HCT116 (cell line): Measurements from ENCODE around the gene CFB. TPM values are rescaled to one million over a fixed set of nuclear protein-coding genes. Genes with fewer than 3 reads are reported as not detected.

Source experiments
- ATAC-seq: fragments of 200-7000 bp; cut with Tn5 transposase; 2 replicates; pipeline ENCODE4 v1.9.1; 2020; ENCODE audit warnings: mild to moderate bottlenecking, moderate library complexity
- BruUV-seq: library from RNA; stranded (reverse); fragments of 400-500 nt; replicated peaks from 2 replicates; lab custom pipeline; 2021; lab: Mats Ljungman, UMichigan
- CTCF ChIA-PET: fragments of 300-600 bp; sonication (Branson Sonifier 250); formaldehyde crosslinking; loops from one replicate; lab custom pipeline; 2021; ENCODE audit warnings: antibody characterized with exemption; lab: Charles Lee
- POLR2A ChIA-PET: fragments of 300-600, 350-600 bp; sonication (Branson Sonifier 250); formaldehyde crosslinking; loops from one replicate; lab custom pipeline; 2021; ENCODE audit warnings: antibody characterized with exemption; lab: Charles Lee
- RAD21 ChIA-PET, 2 experiments: fragments of 300-600 bp; sonication (Branson Sonifier 250); formaldehyde crosslinking; loops; one replicate each; lab custom pipeline; 2023; ENCODE audit warnings: low total read pairs in 2 of 2; ENCODE audit not compliant: uncharacterized antibody in 2 of 2, unreplicated experiment in 2 of 2, low non-redundant PET in 1 of 2; lab: Charles Lee
- DNase-seq: peaks from one replicate; pipeline ENCODE4 v3.0.0-alpha.2; 2010; ENCODE audit warnings: low read depth, low spot score
- H2AFZ ChIP-seq: fragments of 200-600 bp; shearing (Covaris generic), sonication (generic); 2 replicates; pipeline ENCODE4 v1.6.1; 2017; ENCODE audit warnings: low read depth, mixed run types, mixed read lengths, antibody characterized with exemption, low read length; ENCODE audit not compliant: poor library complexity, severe bottlenecking
- H3K27ac ChIP-seq: 2 replicates; pipeline ENCODE4 v1.5.1; 2012; ENCODE audit warnings: low read depth, low read length
- H3K27me3 ChIP-seq: fragments of 200-600 bp; sonication (generic); 2 replicates; pipeline ENCODE4 v1.6.1; 2016; ENCODE audit warnings: mixed run types, low read length, mixed read lengths; ENCODE audit not compliant: insufficient read depth
- H3K36me3 ChIP-seq, 2 experiments: fragments of 200-500 bp in 1 of 2; fragments of 200-600 bp in 1 of 2; sonication (Bioruptor generic) in 1 of 2; sonication (generic) in 1 of 2; 2 replicates each; pipeline versions ENCODE4 v1.5.1 to v1.6.1; 2014 to 2016; ENCODE audit warnings: low read length in 2 of 2, inconsistent platforms in 1 of 2, mixed read lengths in 1 of 2, mixed run types in 1 of 2; ENCODE audit not compliant: insufficient read depth in 2 of 2, control insufficient read depth in 1 of 2
- H3K4me1 ChIP-seq, 2 experiments: fragments of 200-600 bp in 1 of 2; sonication (generic) in 1 of 2; 2 replicates each; pipeline versions ENCODE4 v1.5.1 to v1.6.1; 2012 to 2017; ENCODE audit warnings: low read length in 2 of 2, inconsistent platforms in 1 of 2, mild to moderate bottlenecking in 1 of 2, mixed read lengths in 1 of 2, mixed run types in 1 of 2, moderate library complexity in 1 of 2; ENCODE audit not compliant: insufficient read depth in 2 of 2, control insufficient read depth in 1 of 2
- H3K4me2 ChIP-seq: fragments of 200-600 bp; sonication (generic); 2 replicates; pipeline ENCODE4 v1.6.1; 2017; ENCODE audit warnings: mixed run types, low read length, mixed read lengths
- H3K4me3 ChIP-seq, 2 experiments: fragments of 200-600 bp in 1 of 2; sonication (generic) in 1 of 2; replicated peaks in 1 of 2; 2 replicates each; pipeline ENCODE4 v1.5.1; 2011 to 2016; ENCODE audit warnings: low read length in 2 of 2, control low read depth in 1 of 2, low read depth in 1 of 2, mild to moderate bottlenecking in 1 of 2, mixed read lengths in 1 of 2, mixed run types in 1 of 2
- H3K79me2 ChIP-seq: fragments of 200-600 bp; sonication (generic); 2 replicates; pipeline ENCODE4 v1.6.1; 2017; ENCODE audit warnings: mild to moderate bottlenecking, mixed run types, low read length, moderate library complexity, mixed read lengths; ENCODE audit not compliant: insufficient read depth
- H3K9ac ChIP-seq: fragments of 200-600 bp; sonication (generic); 2 replicates; pipeline ENCODE4 v1.6.1; 2016; ENCODE audit warnings: low read length, mixed read lengths
- H3K9me2 ChIP-seq: fragments of 200-600 bp; sonication (generic), shearing (Covaris generic); 2 replicates; pipeline ENCODE4 v1.6.1; 2017; ENCODE audit warnings: mixed run types, mild to moderate bottlenecking, moderate library complexity; ENCODE audit not compliant: insufficient read depth
- H3K9me3 ChIP-seq, 2 experiments: fragments of 200-500 bp in 1 of 2; fragments of 200-600 bp in 1 of 2; sonication (Bioruptor generic) in 1 of 2; sonication (generic) in 1 of 2; 2 replicates each; pipeline ENCODE4 v1.6.1; 2014 to 2017; ENCODE audit warnings: low read length in 2 of 2, mixed read lengths in 2 of 2, inconsistent platforms in 1 of 2, low read depth in 1 of 2, mild to moderate bottlenecking in 1 of 2, mixed run types in 1 of 2, moderate library complexity in 1 of 2; ENCODE audit not compliant: control insufficient read depth in 1 of 2, insufficient read depth in 1 of 2
- H4K20me1 ChIP-seq: fragments of 200-600 bp; sonication (generic), shearing (Covaris generic); 2 replicates; pipeline ENCODE4 v1.6.1; 2017; ENCODE audit warnings: mixed run types, mild to moderate bottlenecking, moderate library complexity; ENCODE audit not compliant: insufficient read depth
- CEBPB ChIP-seq: IDR thresholded peaks from 2 replicates; pipeline ENCODE4 v1.6.1; 2012; ENCODE audit warnings: low read depth
- POLR2A ChIP-seq: IDR thresholded peaks from 2 replicates; pipeline ENCODE4 v1.7.0; 2011; ENCODE audit warnings: borderline replicate concordance; ENCODE audit not compliant: insufficient read depth, insufficient read length; ENCODE audit errors: extremely low read depth
- REST ChIP-seq: IDR thresholded peaks from 2 replicates; pipeline ENCODE4 v1.6.1; 2012; ENCODE audit warnings: low read depth
- SP1 ChIP-seq: IDR thresholded peaks from 2 replicates; pipeline ENCODE4 v1.6.1; 2012; ENCODE audit warnings: low read depth
- SRF ChIP-seq: IDR thresholded peaks from 2 replicates; pipeline ENCODE4 v1.6.1; 2012; ENCODE audit warnings: low read depth
- TCF7L2 ChIP-seq: IDR thresholded peaks from 2 replicates; pipeline ENCODE4 v1.7.0; 2011; ENCODE audit warnings: borderline replicate concordance, inconsistent platforms; ENCODE audit not compliant: insufficient read depth, insufficient read length; ENCODE audit errors: extremely low read depth
- ZNF274 ChIP-seq: fragments of 200-500 bp; sonication (Bioruptor generic); IDR thresholded peaks from 2 replicates; pipeline ENCODE4 v1.6.1; 2014; ENCODE audit warnings: mild to moderate bottlenecking, low read depth, low read length, inconsistent platforms
- intact Hi-C: fragments of 100-400 bp; cut with micrococcal nuclease; formaldehyde crosslinking; loops from 2 replicates; pipeline ENCODE4 v1.10.0; 2022
- total RNA-seq: library from RNA; stranded (reverse); gene quantifications from one replicate; pipeline ENCODE4 v1.2.1, GENCODE V29; 2021; ENCODE audit not compliant: unreplicated experiment

The CFB gene
- total RNA-seq, 1 experiment from 2014 or later = 1.5 TPM

- Histone ChIP-seq H2AFZ (no peak overlapping the region), H3K4me3 (no peak overlapping the region), H3K27ac (no peak overlapping the region), H3K9me3 (no peaks in the 10 kb centered on the region), H3K36me3 (no peaks in the 10 kb centered on the region), H3K27me3 (no peaks in the 10 kb centered on the region), H3K79me2 (peaks cover 14% of the 10 kb centered on the region), H3K4me2 (no peak overlapping the region), H3K4me1 (peaks cover 4 to 8% of the 10 kb centered on the region in 2 experiments; a peak in 2 of 4 replicates), H3K9ac (no peak overlapping the region), H3K9me2 (no peaks in the 10 kb centered on the region), H4K20me1 (no peaks in the 10 kb centered on the region)
- POLR2A ChIA-PET = no interaction called here
- ATAC-seq (no peak), DNase-seq (no peak)
- intact Hi-C loops = no loop called here
- CTCF ChIA-PET = no interaction called here
- TF ChIP-seq ZNF274 (no peak), SP1 (no peak), CEBPB (no peak), SRF (no peak), REST (no peak), POLR2A (no peak), TCF7L2 (no peak)
- RAD21 ChIA-PET = no interaction called here
- no TSS peak for BruUV-seq
Observed at GRCh38 chr6:31977816-31978431, 32.0 kb downstream of the CFB start.
